Ectodermal cell (in vitro differentiated cells): Measurements from ENCODE around the gene EXOC3L2.

Experiments
- H3K27ac ChIP-seq: 2 replicates; pipeline ENCODE4 v1.7.0; 2013; ENCODE audit warnings: mild to moderate bottlenecking, low read depth, low read length; ENCODE audit not compliant: insufficient read depth, poor library complexity, severe bottlenecking
- H3K27me3 ChIP-seq: 2 replicates; pipeline ENCODE4 v1.7.0; 2013; ENCODE audit warnings: mild to moderate bottlenecking, low read length; ENCODE audit not compliant: insufficient read depth, control insufficient read depth, poor library complexity, severe bottlenecking
- H3K36me3 ChIP-seq: one replicate; pipeline ENCODE4 v1.7.0; 2013; ENCODE audit warnings: low read length; ENCODE audit not compliant: control insufficient read depth, insufficient read depth
- H3K4me1 ChIP-seq: one replicate; pipeline ENCODE4 v1.7.0; 2013; ENCODE audit warnings: low read length; ENCODE audit not compliant: control insufficient read depth, insufficient read depth
- H3K4me3 ChIP-seq: 2 replicates; pipeline ENCODE4 v1.7.0; 2013; ENCODE audit warnings: low read depth, low read length, control low read depth; ENCODE audit not compliant: insufficient read depth
- H3K9me3 ChIP-seq: 2 replicates; pipeline ENCODE4 v1.7.0; 2013; ENCODE audit warnings: mild to moderate bottlenecking, low read length, moderate library complexity; ENCODE audit not compliant: control insufficient read depth
- WGBS, 2 experiments: methylation state at CpG; one replicate each; pipeline ENCODE4 v1.1.7; 2013; ENCODE audit warnings: missing lambda C conversion rate in 2 of 2; 5-methylcytosine and 5-hydroxymethylcytosine counted together

The EXOC3L2 gene

DNA sequence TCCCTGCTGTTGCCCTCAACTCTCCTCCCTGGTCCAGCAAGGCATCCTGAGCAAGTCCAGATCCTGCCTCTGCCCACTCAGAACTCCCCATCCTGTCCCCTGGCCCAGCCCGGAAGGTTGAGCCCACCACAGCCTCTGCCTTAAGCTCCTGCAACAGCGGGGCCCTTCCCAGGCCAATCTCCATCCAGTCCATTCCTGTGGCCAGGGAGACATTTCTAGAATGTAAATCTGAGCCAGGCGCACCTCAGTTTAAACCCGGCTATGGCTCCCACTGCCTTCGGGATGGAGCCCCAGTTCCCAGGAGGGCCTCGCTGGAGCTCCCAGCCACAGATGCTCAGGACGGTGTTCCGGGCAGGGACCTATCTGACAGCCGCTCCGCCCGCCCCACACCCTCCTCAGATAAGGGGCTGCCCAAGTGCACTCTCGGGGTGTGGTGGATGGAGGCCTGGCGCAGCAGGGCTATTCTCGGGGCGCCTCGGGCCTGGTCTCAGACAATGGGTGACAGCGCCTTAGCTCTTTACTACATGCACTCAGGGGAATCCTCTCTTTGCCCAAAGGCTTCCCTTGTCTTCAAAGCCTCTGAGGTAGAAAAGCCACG is 72.5 kb downstream of the EXOC3L2 start:
- Histone ChIP-seq H3K9me3 (no peaks in the 10 kb centered on the region), H3K36me3 (no peaks in the 10 kb centered on the region), H3K4me3 (no peak overlapping the region), H3K27me3 (no peaks in the 10 kb centered on the region), H3K27ac (no peak overlapping the region), H3K4me1 (no peaks in the 10 kb centered on the region)
- WGBS, 2 experiments, result 88 to 89% methylated on average over 16 to 17 of the region's 18 CpGs

- H3K4me1 ChIP-seq, result no peaks in the 10 kb centered on the region
- 85 to 88% methylated on average over 4 of the region's 4 CpGs for WGBS, 2 experiments
- H3K27ac ChIP-seq, result no peak overlapping the region
- H3K4me3 ChIP-seq, result no peak overlapping the region
- H3K36me3 ChIP-seq, result no peaks in the 10 kb centered on the region
- no peaks in the 10 kb centered on the region for H3K9me3 ChIP-seq
- H3K27me3 ChIP-seq, result no peaks in the 10 kb centered on the region
Observed at GRCh38 chr19:45172173-45172572, 73.0 kb downstream of the EXOC3L2 start.

GRCh38 chr19:45171211-45171623 is 74.0 kb downstream of the EXOC3L2 start:
- no peak overlapping the region for H3K4me3 ChIP-seq
- H3K9me3 ChIP-seq, result no peaks in the 10 kb centered on the region
- no peaks in the 10 kb centered on the region for H3K27me3 ChIP-seq
- H3K27ac ChIP-seq, result no peak overlapping the region
- no peaks in the 10 kb centered on the region for H3K36me3 ChIP-seq
- peaks cover 7% of the 10 kb centered on the region for H3K4me1 ChIP-seq
- 78 to 80% methylated on average over 7 of the region's 7 CpGs for WGBS, 2 experiments

DNA sequence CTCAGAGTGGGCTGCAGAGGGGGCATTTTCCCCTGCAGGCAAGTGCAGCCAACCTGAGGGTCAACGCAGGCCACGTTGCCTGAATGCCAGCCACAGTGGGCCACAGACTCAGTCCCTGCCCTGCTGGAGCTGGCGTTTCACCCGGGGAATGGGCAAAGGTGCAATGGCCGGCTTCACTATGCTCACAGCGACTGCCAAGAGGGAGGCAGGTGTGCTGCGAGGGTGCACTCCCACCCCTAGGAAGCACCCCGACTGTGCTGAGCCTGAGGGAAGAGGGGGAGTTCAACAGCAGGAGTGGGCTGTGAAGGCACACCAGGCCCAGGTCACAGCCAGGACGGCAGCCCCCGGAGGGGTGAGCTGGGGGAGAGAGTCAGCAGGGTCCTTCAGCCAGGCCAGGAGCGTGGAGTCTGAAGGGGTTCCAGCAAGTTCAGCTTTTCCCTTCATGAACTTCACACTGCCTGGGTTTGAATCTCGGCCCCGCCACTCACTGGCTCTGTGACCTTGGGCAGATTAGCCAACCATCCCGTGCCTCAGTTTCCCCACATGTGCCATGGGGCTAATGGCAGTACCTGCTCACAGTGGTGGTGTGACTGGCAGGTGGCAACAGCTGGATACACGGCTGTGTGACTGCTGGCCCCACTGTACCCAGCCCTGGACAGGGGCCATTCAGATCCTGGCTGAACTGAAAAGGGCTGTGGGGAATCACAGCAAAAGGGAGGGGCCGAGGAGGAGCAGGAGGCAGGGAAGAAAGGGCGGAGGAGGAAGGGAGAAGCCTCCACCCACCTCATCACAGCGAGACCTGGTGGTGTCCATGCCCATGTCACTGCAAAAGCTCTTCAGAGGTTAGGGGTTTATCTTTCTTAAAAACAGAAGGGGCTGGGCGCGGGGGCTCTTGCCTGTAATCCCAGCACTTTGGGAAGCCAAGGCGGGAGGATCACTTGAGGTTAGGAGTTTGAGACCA is 74.8 kb downstream of the EXOC3L2 start:
- H3K36me3 ChIP-seq, result no peaks in the 10 kb centered on the region
- no peak overlapping the region for H3K27ac ChIP-seq
- H3K9me3 ChIP-seq, result no peaks in the 10 kb centered on the region
- H3K4me1 ChIP-seq, result peaks cover 7% of the 10 kb centered on the region
- 85 to 92% methylated on average over 21 of the region's 21 CpGs for WGBS, 2 experiments
- no peaks in the 10 kb centered on the region for H3K27me3 ChIP-seq
- H3K4me3 ChIP-seq, result no peak overlapping the region

DNA sequence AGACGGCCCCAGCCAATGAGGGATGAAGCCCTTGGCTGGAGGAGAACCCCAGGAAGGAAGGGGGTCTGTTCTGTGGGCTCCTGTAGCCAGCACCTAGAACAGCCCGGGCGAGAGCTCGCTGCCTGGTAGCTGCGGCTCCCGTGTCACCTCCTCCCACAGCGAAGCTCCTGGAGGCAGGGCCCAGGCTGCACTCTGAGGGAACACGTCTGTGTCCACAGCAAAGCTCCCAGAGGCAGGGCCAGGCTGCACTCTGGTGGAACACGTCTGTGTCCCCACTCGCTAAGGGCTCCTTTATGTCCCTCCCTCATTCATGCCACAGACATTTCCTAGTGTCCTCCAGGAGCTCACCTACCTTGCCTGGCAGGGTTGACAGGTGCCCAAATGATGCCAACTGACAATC is 75.6 kb downstream of the EXOC3L2 start:
- no peak overlapping the region for H3K27ac ChIP-seq
- 88 to 89% methylated on average over 10 of the region's 10 CpGs for WGBS, 2 experiments
- peaks cover 7% of the 10 kb centered on the region for H3K4me1 ChIP-seq
- H3K4me3 ChIP-seq, result no peak overlapping the region
- H3K27me3 ChIP-seq, result no peaks in the 10 kb centered on the region
- H3K36me3 ChIP-seq, result no peaks in the 10 kb centered on the region
- H3K9me3 ChIP-seq, result no peaks in the 10 kb centered on the region

DNA sequence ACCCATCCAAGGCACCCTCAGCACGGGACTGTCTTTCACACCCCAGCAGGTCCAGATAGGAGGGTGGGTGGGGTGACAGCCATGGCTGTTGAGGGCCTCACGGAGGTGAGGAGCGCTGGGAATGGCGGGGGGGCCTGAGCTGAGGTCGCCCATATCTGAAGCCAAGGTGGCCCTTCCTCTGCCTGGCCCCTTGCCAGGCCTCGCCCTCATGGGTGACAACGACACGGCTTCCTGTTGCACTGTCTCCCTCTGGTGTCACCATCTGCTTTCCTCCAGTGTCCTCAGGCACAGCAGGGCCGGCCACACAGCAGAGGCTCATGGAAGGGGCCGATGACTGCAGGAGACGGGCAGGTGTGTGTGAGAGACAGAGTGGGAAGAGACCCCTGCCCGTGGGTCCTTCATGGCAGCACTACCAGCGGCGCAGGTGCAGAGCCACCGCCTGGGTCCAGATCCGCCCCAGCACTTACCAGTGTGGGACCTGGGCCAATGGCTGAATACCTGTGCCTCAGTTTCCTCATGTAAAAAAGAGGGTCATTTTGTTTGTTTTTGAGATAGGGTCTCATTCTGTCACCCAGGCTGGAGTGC is 76.3 kb downstream of the EXOC3L2 start:
- WGBS, 2 experiments, result 94 to 95% methylated on average over 16 of the region's 16 CpGs
- H3K27ac ChIP-seq, result no peak overlapping the region
- no peak overlapping the region for H3K4me3 ChIP-seq
- H3K36me3 ChIP-seq, result no peaks in the 10 kb centered on the region
- H3K27me3 ChIP-seq, result no peaks in the 10 kb centered on the region
- H3K9me3 ChIP-seq, result no peaks in the 10 kb centered on the region
- H3K4me1 ChIP-seq, result peaks cover 7% of the 10 kb centered on the region

DNA sequence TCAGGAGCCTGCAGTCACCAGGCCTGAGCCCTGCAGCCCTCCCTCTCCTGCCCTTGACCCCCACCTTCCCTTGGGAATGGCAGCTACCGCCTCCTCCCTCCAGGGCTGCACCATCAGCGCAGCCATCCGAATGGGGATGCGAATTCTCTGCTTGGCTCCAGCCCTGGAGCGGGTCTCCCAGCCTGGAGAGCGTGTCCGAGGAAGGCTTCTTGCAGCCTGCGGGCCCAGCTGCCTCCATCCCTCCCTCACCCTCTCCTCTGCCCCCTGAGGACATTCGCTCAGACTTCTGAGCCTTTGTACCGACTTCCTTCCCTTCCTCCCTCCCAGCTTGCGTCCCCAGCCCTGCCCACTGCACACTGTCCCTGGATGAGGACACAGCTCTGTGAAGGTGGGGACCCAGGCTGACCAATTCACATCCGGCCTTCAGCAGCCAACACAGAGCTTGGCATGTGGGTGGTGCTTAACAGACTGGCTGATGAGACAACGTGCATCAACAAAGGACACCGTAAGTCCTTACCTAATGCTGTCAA is 78.4 kb downstream of the EXOC3L2 start:
- Histone ChIP-seq H3K27ac (no peak overlapping the region), H3K4me3 (no peak overlapping the region), H3K4me1 (peaks cover 7% of the 10 kb centered on the region), H3K27me3 (no peaks in the 10 kb centered on the region), H3K9me3 (no peaks in the 10 kb centered on the region), H3K36me3 (no peaks in the 10 kb centered on the region)
- WGBS, 2 experiments, result 53 to 54% methylated on average over 14 of the region's 14 CpGs

DNA sequence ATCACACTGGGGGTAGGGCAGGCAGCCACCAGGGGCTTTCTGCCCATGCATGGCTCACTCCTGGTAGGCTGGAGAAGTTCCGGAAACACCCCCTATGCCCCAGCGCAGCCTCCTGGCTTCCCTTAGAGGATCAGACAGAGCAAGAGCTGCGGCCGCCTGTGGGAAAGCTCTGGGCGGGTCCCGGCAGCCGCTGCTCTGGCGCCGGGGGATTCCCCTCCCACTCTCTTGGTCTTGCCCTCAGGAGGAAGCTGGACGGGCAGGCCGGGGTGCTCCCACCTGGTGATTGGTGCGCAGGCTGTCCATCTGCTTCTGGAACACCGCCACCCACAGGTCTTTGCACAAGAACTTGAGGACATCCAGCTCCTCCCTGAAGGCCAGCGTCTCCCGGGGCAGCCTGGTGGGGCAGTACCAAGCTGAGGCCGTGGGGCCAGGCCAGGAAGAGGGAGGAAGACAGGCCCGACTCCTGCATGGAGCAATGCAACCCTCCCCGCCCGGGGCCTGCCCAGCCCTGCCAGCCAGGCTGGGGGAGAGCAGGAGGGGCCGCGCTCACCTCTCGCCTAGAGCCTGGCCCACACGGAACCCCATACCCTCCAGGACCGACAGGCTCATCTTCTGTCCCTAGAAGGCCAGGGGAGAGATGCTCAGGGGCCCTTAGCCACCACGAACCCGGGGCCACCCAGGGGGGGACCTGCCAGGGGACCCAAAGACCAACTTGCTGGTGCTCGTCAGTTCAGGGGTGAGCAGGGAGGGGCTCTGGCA is 80.5 kb downstream of the EXOC3L2 start:
- Histone ChIP-seq H3K27me3 (peaks cover 9% of the 10 kb centered on the region), H3K36me3 (no peaks in the 10 kb centered on the region), H3K27ac (no peak overlapping the region), H3K4me3 (no peak overlapping the region), H3K4me1 (peaks cover 7% of the 10 kb centered on the region), H3K9me3 (no peaks in the 10 kb centered on the region)
- 68% methylated on average over 27 of the region's 27 CpGs for whole genome bisulfite sequencing, 2 experiments

DNA sequence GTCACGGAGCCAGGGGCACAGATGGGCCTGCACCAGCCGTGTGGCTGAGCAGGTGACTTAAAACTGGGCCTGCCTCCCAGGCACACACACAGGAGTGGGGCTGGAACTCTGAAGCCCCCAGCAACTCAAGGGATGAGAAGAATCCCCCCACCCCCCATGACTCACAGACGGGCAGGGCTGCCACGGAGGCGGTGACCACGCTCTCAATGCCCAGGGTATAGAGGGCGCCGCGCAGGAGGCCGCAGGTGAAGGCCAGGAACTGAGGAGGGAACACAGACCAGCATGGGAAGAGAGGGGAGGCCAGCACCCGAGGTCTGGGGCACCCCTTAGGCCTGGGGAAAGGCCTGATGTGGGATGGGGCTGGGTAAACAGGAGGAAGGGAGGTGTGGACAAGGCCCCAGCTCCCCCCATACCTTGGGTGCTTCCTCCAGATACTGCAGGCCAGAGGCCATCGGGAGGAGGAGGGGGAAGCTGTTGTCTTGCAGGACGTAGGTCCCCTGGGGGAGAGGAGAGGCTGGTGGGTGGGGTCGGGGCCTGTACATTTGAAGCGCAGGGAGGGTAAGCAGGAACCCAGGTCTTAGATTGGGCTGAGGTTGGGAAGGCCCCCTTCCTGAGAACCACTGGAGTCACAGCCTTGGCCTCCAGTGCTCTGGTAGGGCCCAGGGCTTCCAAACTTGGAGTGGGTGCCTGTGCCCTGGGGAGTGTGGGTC is 81.3 kb downstream of the EXOC3L2 start:
- no peak overlapping the region for H3K27ac ChIP-seq
- H3K27me3 ChIP-seq, result peaks cover 9% of the 10 kb centered on the region
- H3K36me3 ChIP-seq, result no peaks in the 10 kb centered on the region
- no peaks in the 10 kb centered on the region for H3K9me3 ChIP-seq
- H3K4me3 ChIP-seq, result no peak overlapping the region
- 92 to 93% methylated on average over 15 of the region's 15 CpGs for WGBS, 2 experiments
- H3K4me1 ChIP-seq, result peaks cover 7% of the 10 kb centered on the region
